HepG2 (cell line): ENCODE results near the gene CDC14B. TPM values are rescaled to one million over a fixed set of nuclear protein-coding genes. Genes with fewer than 3 reads are reported as not detected.
A peak's percentile ranks its signal among the peaks of the same experiment; 100 is the strongest.

Source experiments
- AHDC1 ChIP-seq: sonication (generic); formaldehyde crosslinking; IDR thresholded peaks from 2 replicates; pipeline ENCODE4 v1.5.1; 2020; ENCODE audit warnings: mild to moderate bottlenecking, missing genetic modification reagents, borderline replicate concordance
- BHLHE40 ChIP-seq: IDR thresholded peaks from 2 replicates; pipeline ENCODE4 v1.6.1; 2011; ENCODE audit warnings: low read length, improper control_type of control experiment
- GTF2F1 ChIP-seq: fragments of 150-350 bp; IDR thresholded peaks from 2 replicates; pipeline ENCODE4 v1.6.1; 2014; ENCODE audit warnings: low read length
- HOXD1 ChIP-seq: sonication (generic); formaldehyde crosslinking; IDR thresholded peaks from 2 replicates; pipeline ENCODE4 v1.5.0; 2020; ENCODE audit warnings: missing genetic modification reagents
- MTF1 ChIP-seq: sonication (generic); formaldehyde crosslinking; IDR thresholded peaks from 2 replicates; pipeline ENCODE4 v1.5.0; 2020; ENCODE audit warnings: missing genetic modification reagents
- NAIF1 ChIP-seq: sonication (generic); formaldehyde crosslinking; IDR thresholded peaks from 2 replicates; pipeline ENCODE4 v1.5.0; 2020; ENCODE audit warnings: mild to moderate bottlenecking, missing genetic modification reagents, borderline replicate concordance
- NFATC3 ChIP-seq: sonication (generic); formaldehyde crosslinking; IDR thresholded peaks from 2 replicates; pipeline ENCODE4 v1.5.1; 2020; ENCODE audit warnings: mild to moderate bottlenecking, missing genetic modification reagents
- NR0B2 ChIP-seq: sonication (generic); formaldehyde crosslinking; IDR thresholded peaks from 2 replicates; pipeline ENCODE4 v1.4.0; 2020; ENCODE audit warnings: mild to moderate bottlenecking, missing genetic modification reagents
- SATB2 ChIP-seq: sonication (generic); formaldehyde crosslinking; IDR thresholded peaks from 2 replicates; pipeline ENCODE4 v1.5.0; 2020; ENCODE audit warnings: missing genetic modification reagents
- SMARCE1 ChIP-seq: fragments of 450-650 bp; IDR thresholded peaks from 2 replicates; pipeline ENCODE4 v1.6.1; 2017; ENCODE audit warnings: borderline replicate concordance
- SNAI1 ChIP-seq: sonication (generic); formaldehyde crosslinking; IDR thresholded peaks from 2 replicates; pipeline ENCODE4 v1.5.0; 2020; ENCODE audit warnings: mild to moderate bottlenecking, missing genetic modification reagents, borderline replicate concordance
- SYNCRIP ChIP-seq: fragments of 200-400 bp; formaldehyde crosslinking; IDR thresholded peaks from 2 replicates; pipeline ENCODE4 v1.6.1; 2018; ENCODE audit warnings: mild to moderate bottlenecking, low read depth, low read length; ENCODE audit not compliant: insufficient read depth
- TGIF2 ChIP-seq: IDR thresholded peaks from 2 replicates; pipeline ENCODE4 v1.6.1; 2016; ENCODE audit warnings: control low read depth, missing compliant biosample characterization
- TMF1 ChIP-seq: sonication (generic); formaldehyde crosslinking; IDR thresholded peaks from 2 replicates; pipeline ENCODE4 v1.8.1; 2022; ENCODE audit warnings: low read depth, missing genetic modification reagents
- ZBTB42 ChIP-seq: sonication (generic); formaldehyde crosslinking; IDR thresholded peaks from 2 replicates; pipeline ENCODE4 v1.5.0; 2020; ENCODE audit warnings: mild to moderate bottlenecking, missing genetic modification reagents
- ZNF354B ChIP-seq: sonication (generic); formaldehyde crosslinking; IDR thresholded peaks from 2 replicates; pipeline ENCODE4 v1.8.0; 2022; ENCODE audit warnings: mild to moderate bottlenecking, missing genetic modification reagents
- ZNF644 ChIP-seq: IDR thresholded peaks from 2 replicates; pipeline ENCODE4 v1.6.1; 2016; ENCODE audit warnings: low read depth
- polyA plus RNA-seq, 8 experiments: library from polyadenylated mRNA; depleted of rRNA in 3 of 8; stranded (reverse) in 7 of 8; unstranded in 1 of 8; fragments of >200 nt; fragmentation: Illumina TruSeq in 4 of 8; extraction: Trizol in 4 of 8; gene quantifications; 2 replicates each; pipeline versions ENCODE4 v1.2.1 to v1.2.3, GENCODE V29; 2011 to 2016; ENCODE audit warnings: low read depth in 4 of 8, missing spikeins in 1 of 8, mixed read lengths in 1 of 8; ENCODE audit not compliant: insufficient read depth in 1 of 8
- total RNA-seq, 5 experiments: library from RNA; depleted of rRNA; stranded (reverse); fragments of >200 nt; fragmentation: Illumina TruSeq; extraction: Trizol; gene quantifications; 2 replicates each; pipeline ENCODE4 v1.2.3, GENCODE V29; 2016; ENCODE audit warnings: low read depth in 1 of 5
- TF ChIP-seq, protein P1 (sequence below): sonication (generic); formaldehyde crosslinking; IDR thresholded peaks from 2 replicates; pipeline ENCODE4 v1.5.1; 2020; ENCODE audit warnings: missing genetic modification reagents, mild to moderate bottlenecking, borderline replicate concordance
- TF ChIP-seq, protein P2 (sequence below): sonication (generic); formaldehyde crosslinking; IDR thresholded peaks from 2 replicates; pipeline ENCODE4 v1.4.0; 2020; ENCODE audit warnings: missing genetic modification reagents, mild to moderate bottlenecking, borderline replicate concordance

CDC14B gene
- total and polyA plus RNA-seq, 2 of the 13 experiments (the other 11 are each of a cell fraction or from before 2014, with no cell fraction given): 25.8 to 33.3 TPM

- TF ChIP-seq NFATC3: no peak
- TF ChIP-seq, protein P1, sequence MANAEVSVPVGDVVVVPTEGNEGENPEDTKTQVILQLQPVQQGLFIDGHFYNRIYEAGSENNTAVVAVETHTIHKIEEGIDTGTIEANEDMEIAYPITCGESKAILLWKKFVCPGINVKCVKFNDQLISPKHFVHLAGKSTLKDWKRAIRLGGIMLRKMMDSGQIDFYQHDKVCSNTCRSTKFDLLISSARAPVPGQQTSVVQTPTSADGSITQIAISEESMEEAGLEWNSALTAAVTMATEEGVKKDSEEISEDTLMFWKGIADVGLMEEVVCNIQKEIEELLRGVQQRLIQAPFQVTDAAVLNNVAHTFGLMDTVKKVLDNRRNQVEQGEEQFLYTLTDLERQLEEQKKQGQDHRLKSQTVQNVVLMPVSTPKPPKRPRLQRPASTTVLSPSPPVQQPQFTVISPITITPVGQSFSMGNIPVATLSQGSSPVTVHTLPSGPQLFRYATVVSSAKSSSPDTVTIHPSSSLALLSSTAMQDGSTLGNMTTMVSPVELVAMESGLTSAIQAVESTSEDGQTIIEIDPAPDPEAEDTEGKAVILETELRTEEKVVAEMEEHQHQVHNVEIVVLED (CRISPR knock-in tag): peak; percentile 43; the same call in 1 of the 2 replicates
- peak; percentile 65; the same call in 1 of the 2 replicates for TF ChIP-seq AHDC1 (CRISPR knock-in tag)
- no peak for TF ChIP-seq SYNCRIP
- TF ChIP-seq TMF1 (CRISPR knock-in tag): peak; percentile 72; the same call in 1 of the 2 replicates
- TF ChIP-seq TGIF2 (CRISPR knock-in tag): peak; percentile 28; the same call in 1 of the 2 replicates
- TF ChIP-seq ZNF354B (CRISPR knock-in tag): no peak
- no peak for TF ChIP-seq GTF2F1
- peak; percentile 95 for TF ChIP-seq SNAI1 (CRISPR knock-in tag)
- no peak for TF ChIP-seq MTF1
- TF ChIP-seq SATB2 (CRISPR knock-in tag): 0 out of 2 replicates have a peak, but pooled peaks have one; percentile 26
- TF ChIP-seq, protein P2, sequence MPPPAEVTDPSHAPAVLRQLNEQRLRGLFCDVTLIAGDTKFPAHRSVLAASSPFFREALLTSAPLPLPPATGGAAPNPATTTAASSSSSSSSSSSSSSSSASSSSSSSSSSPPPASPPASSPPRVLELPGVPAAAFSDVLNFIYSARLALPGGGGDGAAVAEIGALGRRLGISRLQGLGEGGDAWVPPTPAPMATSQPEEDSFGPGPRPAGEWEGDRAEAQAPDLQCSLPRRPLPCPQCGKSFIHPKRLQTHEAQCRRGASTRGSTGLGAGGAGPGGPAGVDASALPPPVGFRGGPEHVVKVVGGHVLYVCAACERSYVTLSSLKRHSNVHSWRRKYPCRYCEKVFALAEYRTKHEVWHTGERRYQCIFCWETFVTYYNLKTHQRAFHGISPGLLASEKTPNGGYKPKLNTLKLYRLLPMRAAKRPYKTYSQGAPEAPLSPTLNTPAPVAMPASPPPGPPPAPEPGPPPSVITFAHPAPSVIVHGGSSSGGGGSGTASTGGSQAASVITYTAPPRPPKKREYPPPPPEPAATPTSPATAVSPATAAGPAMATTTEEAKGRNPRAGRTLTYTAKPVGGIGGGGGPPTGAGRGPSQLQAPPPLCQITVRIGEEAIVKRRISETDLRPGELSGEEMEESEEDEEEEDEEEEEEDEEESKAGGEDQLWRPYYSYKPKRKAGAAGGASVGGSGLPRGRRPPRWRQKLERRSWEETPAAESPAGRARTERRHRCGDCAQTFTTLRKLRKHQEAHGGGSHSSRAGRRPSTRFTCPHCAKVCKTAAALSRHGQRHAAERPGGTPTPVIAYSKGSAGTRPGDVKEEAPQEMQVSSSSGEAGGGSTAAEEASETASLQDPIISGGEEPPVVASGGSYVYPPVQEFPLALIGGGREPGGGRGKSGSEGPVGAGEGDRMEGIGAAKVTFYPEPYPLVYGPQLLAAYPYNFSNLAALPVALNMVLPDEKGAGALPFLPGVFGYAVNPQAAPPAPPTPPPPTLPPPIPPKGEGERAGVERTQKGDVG (CRISPR knock-in tag): peak; percentile 80; the same call in 1 of the 2 replicates
- peak; percentile 43; the same call in 1 of the 2 replicates for TF ChIP-seq NR0B2 (CRISPR knock-in tag)
- peak; percentile 3; the same call in 1 of the 2 replicates for TF ChIP-seq HOXD1 (CRISPR knock-in tag)
- TF ChIP-seq ZNF644 (CRISPR knock-in tag): 0 out of 2 replicates have a peak, but pooled peaks have one; percentile 9
- no peak for TF ChIP-seq ZBTB42 (CRISPR knock-in tag)
- peak; percentile 25; the same call in 1 of the 2 replicates for TF ChIP-seq BHLHE40
- TF ChIP-seq NAIF1 (CRISPR knock-in tag): peak; percentile 82; the same call in 1 of the 2 replicates
- TF ChIP-seq SMARCE1: no peak
Measured at GRCh38 chr9:96566498-96567202, 53.0 kb downstream of the CDC14B start (continued).
